Amniotic stem cell (primary cell): ENCODE measurements around the gene SRD5A3.
A peak's percentile ranks its signal among the peaks of the same experiment; 100 is the strongest.
"Not testable (repeated sequence)": the region's sequence is repeated elsewhere in the genome, so short reads cannot be mapped to it uniquely, and the experiment has no call there.

Experiments
- DNase-seq: peaks from one replicate; lab custom pipeline; 2025; lab: John Stamatoyannopoulos, UW

The SRD5A3 gene

GRCh38 chr4:55346851-55347255 lies 811 bp downstream of the SRD5A3 start:
- DNase-seq, result no peak

DNA sequence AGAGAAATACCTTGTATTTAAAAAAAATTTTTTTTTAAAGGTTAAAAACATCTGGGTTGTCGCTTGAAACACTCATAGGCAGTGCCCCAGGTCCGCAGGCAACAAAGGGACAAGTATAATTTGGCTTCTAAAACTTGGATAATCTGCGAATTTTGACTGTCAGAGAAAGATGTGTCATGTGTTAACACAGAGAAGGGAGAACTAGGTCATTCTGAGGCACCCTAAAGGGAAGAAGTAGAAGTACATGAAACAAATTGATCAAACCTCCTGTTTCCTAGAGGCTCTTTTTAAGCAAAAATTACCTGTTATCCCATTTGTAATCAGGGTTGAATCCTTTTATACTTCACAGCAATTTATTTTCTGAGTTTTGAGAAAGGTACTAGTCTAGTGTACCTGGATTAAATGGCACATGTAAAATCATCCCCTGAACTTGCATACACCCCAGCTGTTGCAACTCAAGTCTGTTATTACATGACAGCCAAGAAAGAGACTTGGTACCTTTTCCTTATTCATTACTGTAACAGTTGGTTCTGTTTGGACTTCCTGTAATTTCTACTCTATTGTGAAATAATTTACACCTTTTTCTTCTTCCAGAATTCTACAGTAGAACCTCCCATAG lies 1.7 kb downstream of the SRD5A3 start:
- no peak for DNase-seq

GRCh38 chr4:55348466-55348865 lies 2.4 kb downstream of the SRD5A3 start:
- DNase-seq, result no peak

GRCh38 chr4:55350870-55351269 lies 4.8 kb downstream of the SRD5A3 start:
- not testable (repeated sequence) for DNase-seq

DNA sequence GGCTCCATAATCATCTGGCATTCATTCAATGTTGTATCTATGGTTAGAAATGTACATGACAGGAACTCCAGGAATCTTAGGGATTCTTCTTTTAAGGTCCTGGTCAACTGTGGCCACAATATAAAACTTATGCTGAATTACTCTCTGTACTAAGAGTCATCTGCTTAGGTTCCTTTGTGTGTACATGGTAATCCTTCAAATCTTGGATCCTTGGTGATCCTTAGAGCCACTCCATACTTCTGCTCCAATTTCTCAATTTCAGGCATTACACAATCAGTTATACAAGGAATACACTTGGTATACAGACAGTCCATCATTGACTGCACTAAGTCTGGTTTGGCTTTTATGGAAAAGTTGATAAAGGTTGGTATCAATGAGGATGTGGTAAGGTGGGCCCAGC lies 5.8 kb downstream of the SRD5A3 start:
- DNase-seq, result no peak

DNA sequence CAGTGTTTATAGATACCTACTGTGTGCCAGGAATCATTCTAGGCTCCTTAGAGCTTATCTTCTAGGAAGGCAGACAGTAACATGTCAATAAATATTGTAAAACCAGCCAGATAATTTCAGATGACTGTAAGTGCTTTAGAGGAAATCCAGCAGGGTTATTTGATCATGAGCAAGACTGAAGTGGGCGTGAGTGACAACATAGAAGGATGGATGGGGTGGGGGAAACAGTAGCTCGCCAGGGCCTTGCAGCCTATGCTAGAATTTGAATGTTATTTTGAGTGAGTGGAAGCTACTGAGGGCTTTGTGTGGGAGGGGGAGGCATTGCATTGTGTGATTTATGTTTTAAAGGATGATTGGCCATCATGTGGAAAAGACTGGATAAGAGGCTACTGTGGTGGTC lies 6.7 kb downstream of the SRD5A3 start:
- no peak for DNase-seq

- DNase-seq, result not testable (repeated sequence)
Measured at GRCh38 chr4:55353228-55353747, 7.2 kb downstream of the SRD5A3 start.

DNA sequence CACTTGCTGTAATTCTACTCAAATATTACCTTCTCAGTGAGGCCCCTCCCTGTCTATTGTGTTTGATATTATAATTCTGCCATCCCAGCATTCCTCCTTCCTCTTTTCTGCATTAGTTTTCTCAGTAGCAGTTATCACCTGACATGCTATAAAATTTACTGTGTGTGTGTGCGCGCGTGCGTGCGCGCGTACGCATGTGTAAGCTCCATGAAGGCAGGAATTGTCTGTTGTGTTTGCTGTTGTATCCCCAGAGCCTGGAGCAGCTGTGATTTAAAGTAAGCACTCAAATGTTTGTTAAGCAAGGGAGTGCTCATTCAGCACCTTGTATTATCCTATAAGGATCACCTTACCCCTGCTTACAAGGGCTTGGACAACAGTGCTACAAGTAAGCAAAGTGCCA lies 8.6 kb downstream of the SRD5A3 start:
- no peak for DNase-seq

DNA sequence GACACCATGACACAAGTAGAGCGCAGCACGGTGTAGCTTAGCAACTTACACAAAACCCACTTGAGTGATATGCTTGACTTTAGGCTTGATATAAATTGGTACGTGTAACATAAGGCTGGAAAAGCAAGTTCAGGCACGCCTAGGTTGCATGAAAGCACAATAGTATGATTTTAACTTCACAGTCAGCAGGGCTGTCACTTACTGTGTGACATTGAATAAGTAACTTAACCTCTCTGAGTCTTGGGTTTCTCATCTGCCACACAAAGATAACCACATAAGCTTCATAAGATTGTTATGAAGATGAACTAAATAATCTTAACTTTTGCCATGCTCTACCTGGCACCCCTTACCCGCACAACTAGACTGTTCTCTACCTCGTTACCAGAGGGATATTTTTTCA lies 9.5 kb downstream of the SRD5A3 start:
- DNase-seq, result no peak

- DNase-seq, result no peak
Measured at GRCh38 chr4:55356991-55357461, 11.0 kb downstream of the SRD5A3 start.

DNA sequence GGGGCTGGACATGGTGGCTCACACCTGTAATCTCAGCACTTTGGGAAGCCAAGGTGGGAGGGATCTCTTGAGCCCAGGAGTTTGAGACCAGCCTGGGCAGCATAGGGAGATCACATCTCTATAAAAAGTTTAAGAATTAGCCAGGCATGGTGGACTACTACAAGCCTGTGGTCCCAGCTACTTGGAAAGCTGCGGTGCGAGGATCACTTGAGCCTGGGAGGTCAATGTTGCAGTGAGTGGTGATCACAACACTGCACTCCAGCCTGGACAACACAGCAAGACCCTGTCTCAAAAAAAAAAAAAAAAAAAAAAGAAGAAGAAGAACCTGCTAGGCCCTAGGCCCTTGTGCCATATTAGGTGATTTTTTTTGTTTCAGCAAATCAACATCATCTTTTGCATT lies 12.2 kb downstream of the SRD5A3 start:
- no peak for DNase-seq

- peak; percentile 37 for DNase-seq
Measured at GRCh38 chr4:55358668-55359067, 12.6 kb downstream of the SRD5A3 start.

DNA sequence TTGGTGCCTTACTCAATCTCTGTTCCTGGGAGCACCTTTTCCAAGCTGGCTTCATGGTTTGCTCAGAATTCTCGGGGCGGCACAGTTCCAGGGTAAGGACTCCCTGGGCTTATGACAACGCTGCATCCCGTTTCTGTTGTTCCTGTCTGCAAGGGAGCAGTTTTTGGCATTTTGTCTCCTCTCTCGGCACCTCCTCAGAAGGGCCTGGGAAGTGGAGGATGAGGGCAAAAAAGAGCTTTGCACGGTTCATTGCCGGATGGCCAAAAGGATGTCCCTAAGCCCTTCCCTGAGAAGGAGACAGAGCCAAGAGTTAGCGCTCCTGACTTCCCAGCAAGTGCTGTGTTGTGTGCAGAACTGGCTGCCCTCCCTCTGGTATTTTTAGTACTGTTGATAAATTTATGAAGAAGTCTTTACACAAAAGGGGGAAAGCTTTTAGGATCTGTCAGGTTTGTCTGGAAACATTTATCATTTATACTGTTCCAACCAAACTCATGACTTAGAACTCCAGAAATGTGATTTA lies 13.4 kb downstream of the SRD5A3 start:
- no peak for DNase-seq

GRCh38 chr4:55362938-55363337 lies 16.9 kb downstream of the SRD5A3 start:
- not testable (repeated sequence) for DNase-seq

GRCh38 chr4:55363691-55364351 lies 17.8 kb downstream of the SRD5A3 start:
- no peak for DNase-seq

DNA sequence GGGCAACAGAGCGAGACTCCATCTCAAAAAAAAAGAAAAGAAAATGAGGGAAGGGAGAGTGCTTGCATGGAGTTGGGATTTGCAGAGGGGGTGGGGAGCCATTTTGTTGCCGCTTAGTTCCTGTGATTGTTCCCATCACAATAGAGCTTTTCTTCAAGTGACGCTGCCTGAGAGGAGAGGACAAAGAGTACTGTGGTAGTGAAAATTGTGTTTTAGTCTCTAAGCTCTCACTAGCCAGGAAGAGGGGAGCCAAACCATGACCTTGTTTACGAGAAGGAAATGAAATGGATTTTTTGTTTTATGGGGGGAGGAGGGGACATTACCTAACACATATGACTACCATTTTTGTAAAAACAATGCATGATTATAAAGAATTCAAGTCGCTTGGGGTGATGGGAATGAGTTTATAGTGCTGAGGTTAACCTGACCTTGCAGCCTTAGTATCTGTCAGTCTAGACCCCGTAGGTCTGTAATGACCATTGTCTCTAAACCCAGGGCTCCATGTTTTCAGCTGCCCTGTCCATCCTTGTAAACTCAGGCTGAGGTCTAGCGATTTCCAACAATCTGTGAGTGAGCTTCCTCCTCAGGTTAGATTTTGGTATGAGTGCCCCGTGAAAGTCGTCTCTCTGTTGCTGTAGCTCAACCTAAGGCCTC lies 18.8 kb downstream of the SRD5A3 start:
- no peak for DNase-seq

- no peak for DNase-seq
Measured at GRCh38 chr4:55365345-55365728, 19.3 kb downstream of the SRD5A3 start.

GRCh38 chr4:55366621-55367020 lies 20.6 kb downstream of the SRD5A3 start:
- DNase-seq, result no peak

- no peak for DNase-seq
Measured at GRCh38 chr4:55367084-55367722, 21.2 kb downstream of the SRD5A3 start.

GRCh38 chr4:55369968-55370367 lies 23.9 kb downstream of the SRD5A3 start:
- no peak for DNase-seq

- DNase-seq, result no peak
Measured at GRCh38 chr4:55372259-55372658, 26.2 kb downstream of the SRD5A3 start.

DNA sequence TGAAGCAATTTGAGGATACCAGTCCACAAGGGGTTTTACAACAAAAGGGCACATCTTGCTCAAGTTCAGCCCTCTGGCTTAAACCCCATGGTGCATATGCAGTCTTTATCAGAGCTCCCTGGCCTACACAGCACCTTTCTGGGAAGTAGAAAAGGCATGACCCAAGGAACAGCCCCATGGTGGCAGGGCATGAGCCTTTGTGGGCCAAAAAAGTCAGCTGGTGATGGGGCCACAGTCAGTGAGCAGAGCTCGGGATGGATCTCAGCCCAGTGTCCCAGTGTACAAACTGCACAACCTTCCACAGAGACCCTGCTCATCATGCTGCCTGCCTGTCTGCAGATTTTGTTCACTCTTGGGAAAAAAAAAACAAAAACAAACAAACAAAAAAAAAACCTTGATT lies 27.4 kb downstream of the SRD5A3 start:
- no peak for DNase-seq
